ENCODE results near the gene LRP11.
"Not testable (repeated sequence)": the region's sequence is repeated elsewhere in the genome, so short reads cannot be mapped to it uniquely, and the experiment has no call there.

Gene LRP11

DNA sequence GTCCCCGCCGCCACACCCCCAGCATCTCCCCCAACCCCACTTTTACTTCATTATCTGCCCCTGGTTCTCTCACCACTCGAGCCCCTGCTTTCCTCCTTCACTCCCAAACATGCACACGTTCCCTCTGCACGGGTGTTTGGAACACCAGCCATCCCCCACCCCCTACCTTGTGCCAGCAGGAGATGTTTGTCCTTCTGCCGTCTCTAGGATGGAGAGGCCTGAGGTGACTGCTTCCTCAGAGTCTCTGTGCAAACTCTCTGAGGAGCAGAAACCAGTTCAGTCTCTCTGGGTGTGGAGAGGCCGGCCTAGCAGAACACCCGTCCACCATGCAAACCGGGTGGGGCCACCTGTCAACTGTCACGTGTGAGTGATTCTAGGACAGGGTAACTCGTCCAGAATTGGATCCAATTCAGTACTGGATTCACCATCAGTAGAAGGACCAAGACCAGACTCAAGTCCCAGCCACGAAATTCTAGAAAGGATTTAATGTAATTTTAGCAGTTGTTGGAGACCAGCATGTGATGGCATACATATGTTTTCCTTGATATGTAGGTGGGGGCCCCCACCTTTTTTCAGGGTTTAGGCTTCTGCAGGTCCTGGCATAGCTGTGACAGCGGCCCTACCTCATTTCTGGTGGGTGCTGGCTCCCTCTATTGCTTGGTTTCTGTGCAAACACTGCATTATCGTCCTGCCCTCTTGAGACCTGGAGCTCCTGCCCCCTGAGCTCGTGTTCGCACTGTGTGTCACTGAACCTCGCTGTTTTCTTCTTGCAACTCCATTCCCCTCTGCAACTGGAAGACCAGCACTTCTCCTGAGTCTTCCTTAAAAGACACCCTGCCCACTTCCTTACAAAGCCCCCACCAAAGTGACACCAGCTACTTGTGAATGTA is 33.9 kb upstream of the LRP11 start, which contains the start of gene RAET1E:
Gene RAET1E (minus strand): TSS at position 259 of the 890 bp plus-strand sequence. CDS start 7,212 bp downstream, outside the sequence.
- DNase-seq: no peak

DNA sequence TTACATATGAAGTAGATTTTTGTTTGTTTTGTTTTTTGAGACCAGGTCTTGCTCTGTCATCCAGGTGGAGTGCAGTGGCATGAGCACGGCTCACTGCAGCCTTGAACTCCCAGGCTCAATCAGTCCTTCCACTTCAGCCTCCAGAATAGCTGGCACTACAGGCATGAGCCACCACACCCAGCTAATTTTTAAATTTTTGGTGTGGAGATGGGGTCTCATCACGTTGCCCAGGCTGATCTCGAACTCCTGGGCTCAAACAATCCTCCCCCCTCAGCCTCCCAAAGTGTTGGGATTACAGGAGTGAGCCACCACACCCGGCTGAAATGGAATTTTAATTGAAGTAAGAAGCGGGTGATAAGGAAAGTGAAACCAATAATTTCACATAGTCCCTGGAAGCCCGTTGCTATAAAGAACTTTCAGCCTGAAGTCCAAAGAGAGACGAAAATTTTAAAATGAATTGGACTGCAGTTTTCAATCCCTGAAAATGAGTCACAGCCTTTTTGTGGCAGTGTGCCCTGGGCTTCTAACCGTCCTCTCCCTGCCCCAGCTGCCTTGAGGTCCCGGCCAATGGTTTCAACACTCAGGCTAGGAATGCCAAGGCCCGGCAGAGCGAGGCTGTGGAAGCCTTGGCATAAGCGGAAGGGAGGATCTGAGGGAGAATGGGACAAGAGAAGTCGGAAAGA is 33.0 kb upstream of the LRP11 start:
- DNase-seq: no peak

DNA sequence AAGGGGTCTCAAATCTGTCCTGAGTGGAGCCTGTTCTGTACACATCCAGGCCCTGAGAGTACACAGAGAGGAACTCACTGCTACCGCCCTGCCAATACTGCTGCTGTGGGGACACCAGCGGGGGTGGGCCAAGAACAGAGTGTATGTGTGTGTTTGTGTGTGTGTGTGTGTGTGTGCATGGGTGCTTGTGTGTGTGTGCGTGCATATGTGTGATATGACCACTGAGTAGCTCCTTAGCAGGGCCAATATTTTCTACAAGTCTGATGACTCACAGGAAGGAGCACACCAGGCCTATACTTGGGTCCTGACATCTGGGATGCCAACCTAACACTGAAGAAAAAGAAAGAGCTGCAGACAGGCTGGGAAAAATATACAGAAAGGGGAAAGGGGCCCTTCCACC is 32.3 kb upstream of the LRP11 start:
- no peak for DNase-seq

DNA sequence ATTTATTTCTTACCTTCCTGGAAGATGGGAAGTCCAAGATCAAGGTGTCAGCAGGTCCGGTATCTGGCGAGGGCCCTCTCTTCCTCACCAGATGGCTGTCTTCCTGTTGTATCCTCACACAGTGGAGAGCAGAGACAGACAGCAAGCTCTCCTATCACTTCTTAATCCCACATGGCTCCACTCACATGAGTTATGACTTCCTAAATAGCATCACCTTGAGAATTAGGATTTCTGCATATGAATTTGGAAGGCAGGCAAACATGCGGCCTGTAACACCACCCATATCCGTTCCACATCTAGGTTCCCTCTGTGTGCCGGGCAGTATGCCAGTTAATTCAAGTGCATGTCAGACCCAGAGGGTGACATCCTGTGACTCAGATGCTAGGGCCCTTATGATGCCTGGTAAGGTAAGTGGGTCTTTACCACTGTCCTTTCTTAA is 31.7 kb upstream of the LRP11 start:
- peak; percentile 45 for DNase-seq

GRCh38 chr6:149895048-149895590 is 31.0 kb upstream of the LRP11 start:
- DNase-seq: no peak

DNA sequence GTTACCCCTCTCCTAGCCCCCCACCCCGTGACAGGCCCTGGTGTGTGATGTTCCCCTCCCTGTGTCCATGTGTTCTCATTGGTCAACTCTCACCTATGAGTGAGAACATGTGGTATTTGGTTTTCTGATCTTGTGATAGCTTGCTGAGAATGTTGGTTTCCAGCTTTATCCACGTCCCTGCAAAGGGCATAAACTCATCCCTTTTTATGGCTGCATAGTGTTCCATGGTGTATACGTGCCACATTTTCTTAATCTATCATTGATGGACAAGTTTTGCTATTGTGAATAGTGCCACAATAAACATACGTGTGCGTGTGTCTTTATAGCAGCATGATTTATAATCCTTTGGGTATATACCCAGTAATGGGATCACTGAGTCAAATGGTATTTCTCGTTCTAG is 27.7 kb upstream of the LRP11 start:
- DNase-seq: not testable (repeated sequence)

DNA sequence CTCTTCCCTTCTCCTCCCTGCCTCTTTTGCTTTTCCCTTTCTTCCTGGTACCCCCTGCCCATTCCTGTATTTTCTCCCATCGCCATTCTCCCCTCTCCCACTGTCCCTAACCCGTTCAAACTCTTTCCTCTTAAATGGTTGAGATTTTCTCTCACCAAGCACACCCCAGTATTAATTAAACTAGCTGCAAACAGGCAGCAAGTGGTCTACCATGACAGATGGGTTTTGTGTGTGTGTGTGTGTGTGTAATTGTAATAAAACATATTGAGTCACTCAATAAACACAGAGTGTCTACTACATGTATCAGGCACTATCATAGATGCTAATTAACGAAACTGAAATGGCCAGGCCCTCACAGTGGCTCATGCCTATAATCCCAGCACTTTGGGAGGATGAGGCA is 27.1 kb upstream of the LRP11 start:
- no peak for DNase-seq

GRCh38 chr6:149890629-149891045 is 26.5 kb upstream of the LRP11 start:
- no peak for DNase-seq

GRCh38 chr6:149889326-149889725 is 25.2 kb upstream of the LRP11 start:
- no peak for DNase-seq

DNA sequence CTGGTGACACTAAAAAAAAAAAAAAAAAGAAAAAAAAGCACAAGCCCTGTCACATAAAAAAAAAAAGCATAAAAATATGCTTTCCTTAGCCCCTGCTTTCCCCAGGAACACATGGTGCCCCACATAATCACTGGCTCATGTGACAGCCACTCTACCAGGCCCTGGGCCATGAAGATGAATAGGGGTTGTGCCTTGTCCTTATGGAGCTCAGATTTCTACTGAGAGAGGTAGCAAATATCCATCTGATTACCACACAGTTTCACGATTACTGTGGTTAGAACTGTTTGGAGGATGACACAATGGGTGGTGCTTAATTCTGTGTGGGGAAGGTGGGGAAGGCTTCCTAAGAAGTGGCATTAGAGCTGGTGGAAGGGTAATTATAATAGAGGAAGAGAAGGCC is 24.5 kb upstream of the LRP11 start:
- DNase-seq: no peak

GRCh38 chr6:149888093-149888492 is 23.9 kb upstream of the LRP11 start:
- DNase-seq: no peak

GRCh38 chr6:149887343-149887742 is 23.2 kb upstream of the LRP11 start:
- no peak for DNase-seq

DNA sequence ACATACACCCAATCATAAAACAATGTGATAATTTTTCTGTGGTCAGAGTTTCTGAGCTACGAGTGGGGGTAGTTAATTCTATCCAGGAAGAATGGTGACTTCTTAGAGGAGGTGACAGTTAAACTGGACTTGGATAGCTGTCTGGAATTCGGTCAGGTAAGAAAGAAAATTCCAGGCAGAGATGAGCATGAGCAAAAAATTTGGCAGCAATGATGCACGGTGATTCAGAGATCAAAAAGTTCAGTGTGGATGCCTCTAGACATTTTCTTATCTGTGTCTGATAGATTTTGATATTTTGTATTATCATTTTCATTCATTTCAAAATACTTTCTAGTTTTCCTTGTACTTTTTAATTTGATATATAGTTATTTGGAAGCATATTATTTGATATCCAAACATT is 21.7 kb upstream of the LRP11 start:
- no peak for DNase-seq

GRCh38 chr6:149884617-149885016 is 20.5 kb upstream of the LRP11 start:
- no peak for DNase-seq

DNA sequence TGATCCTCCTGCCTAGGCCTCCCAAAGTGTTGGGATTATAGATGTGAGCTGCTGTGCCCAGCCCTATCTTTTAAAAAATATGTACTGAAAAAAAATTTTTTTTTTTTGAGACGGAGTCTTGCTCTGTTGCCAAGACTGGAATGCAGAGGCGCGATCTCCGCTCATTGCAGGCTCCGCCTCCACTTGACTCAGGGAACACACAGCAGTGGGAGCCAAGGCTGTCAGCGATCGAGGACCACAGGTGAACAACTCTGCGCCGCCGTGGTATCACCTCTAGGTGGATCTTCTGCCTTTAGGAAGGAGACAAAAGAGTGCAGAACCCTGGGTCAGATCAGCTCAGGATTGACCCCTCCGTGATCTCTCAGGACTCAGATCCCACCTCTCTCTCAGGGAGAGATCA is 20.1 kb upstream of the LRP11 start:
- DNase-seq: no peak

- DNase-seq: no peak
These were observed 17.7 kb upstream of the LRP11 start for GRCh38 chr6:149881860-149882259.

- DNase-seq: no peak
These were observed 17.1 kb upstream of the LRP11 start for GRCh38 chr6:149881066-149881766.

DNA sequence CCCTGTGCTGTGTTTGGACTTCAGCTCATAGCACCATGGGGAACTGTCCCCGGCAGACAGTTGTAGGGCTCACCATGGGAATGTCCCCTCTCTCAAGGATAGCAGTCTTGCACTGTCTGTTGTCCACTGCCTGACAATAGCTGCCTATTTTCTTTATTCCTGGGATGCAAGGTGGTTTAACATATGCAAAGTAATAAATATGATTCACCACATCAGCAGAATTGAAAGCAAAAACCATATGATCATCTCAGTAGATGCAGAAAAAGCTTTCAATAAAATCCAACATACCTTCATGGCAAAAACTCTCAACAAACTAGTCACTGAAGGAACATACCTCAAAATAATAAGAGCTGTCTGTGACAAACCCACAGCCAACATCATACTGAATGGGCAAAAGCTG is 13.5 kb upstream of the LRP11 start:
- no peak for DNase-seq

- no peak for DNase-seq
These were observed 12.2 kb upstream of the LRP11 start for GRCh38 chr6:149876241-149876933.

GRCh38 chr6:149872233-149872632 is 8.1 kb upstream of the LRP11 start:
- DNase-seq: no peak

- DNase-seq: no peak
These were observed 7.0 kb upstream of the LRP11 start for GRCh38 chr6:149871182-149871581.

DNA sequence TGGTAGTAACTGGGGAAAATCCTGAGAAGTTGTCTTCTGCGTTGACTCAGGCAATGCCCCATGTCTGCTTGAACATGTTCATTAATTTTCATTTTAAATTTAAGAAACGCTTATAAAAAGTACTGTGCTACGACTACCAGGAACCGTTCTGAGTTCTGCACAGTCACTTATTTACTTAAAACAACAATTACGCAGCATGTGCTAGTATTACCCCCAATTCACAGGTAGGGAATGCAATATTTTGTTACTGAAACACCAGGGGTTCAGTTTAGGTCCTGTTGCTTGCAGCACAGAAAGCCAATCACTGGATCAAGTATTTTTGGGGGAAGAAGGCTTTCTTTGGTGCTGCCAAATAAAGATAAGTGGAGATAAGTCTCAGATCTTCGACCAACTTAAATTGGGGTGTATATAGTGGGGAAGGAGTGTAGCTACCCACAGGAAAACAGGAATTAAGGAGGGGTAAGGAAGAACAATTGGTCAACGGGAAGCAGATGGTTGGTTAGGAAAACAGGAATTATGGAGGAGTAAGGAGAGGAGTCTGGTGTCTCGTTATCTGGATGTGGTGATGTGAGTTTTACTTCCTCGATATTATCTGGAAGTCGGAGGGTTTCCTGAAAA is 5.2 kb upstream of the LRP11 start:
- no peak for DNase-seq
